ENCODE data around the gene ABHD12.

ABHD12 gene

GRCh38 chr20:25303292-25304024, 87.2 kb downstream of the ABHD12 start:
- DNase-seq (ENCODE audit: low read depth in 1 of 2, low spot score in 1 of 2) = no peak
- no peak overlapping the region for H3K27ac ChIP-seq (replicated peaks)
- H3K27me3 ChIP-seq (ENCODE audit: insufficient read depth, poor library complexity, severe bottlenecking) = no peaks in the 10 kb centered on the region
- TF ChIP-seq GABPA (IDR thresholded peaks at IDR 0.05; ENCODE audit: low read depth) = no peak
- no peak for TF ChIP-seq SPI1 (IDR thresholded peaks at IDR 0.05; ENCODE audit: borderline replicate concordance, low read depth)
- TF ChIP-seq REST (IDR thresholded peaks at IDR 0.05; ENCODE audit: insufficient replicate concordance, low read depth) = no peak
- TF ChIP-seq POLR2AphosphoS5 (IDR thresholded peaks at IDR 0.05; ENCODE audit: low read depth) = no peak
- no peak for TF ChIP-seq CTCF (IDR thresholded peaks at IDR 0.05; ENCODE audit: insufficient read depth, low read length)
- H3K4me3 ChIP-seq (replicated peaks; ENCODE audit: insufficient read depth, low read length) = no peak overlapping the region

GRCh38 chr20:25302596-25302995, 88.0 kb downstream of the ABHD12 start:
- no peaks in the 10 kb centered on the region for H3K27me3 ChIP-seq (ENCODE audit: insufficient read depth, poor library complexity, severe bottlenecking)
- no peak for TF ChIP-seq POLR2AphosphoS5 (IDR thresholded peaks at IDR 0.05; ENCODE audit: low read depth)
- no peak for TF ChIP-seq CTCF (IDR thresholded peaks at IDR 0.05; ENCODE audit: insufficient read depth, low read length)
- no peak for TF ChIP-seq SPI1 (IDR thresholded peaks at IDR 0.05; ENCODE audit: borderline replicate concordance, low read depth)
- TF ChIP-seq GABPA (IDR thresholded peaks at IDR 0.05; ENCODE audit: low read depth) = no peak
- TF ChIP-seq REST (IDR thresholded peaks at IDR 0.05; ENCODE audit: insufficient replicate concordance, low read depth) = no peak
- no peak overlapping the region for H3K4me3 ChIP-seq (replicated peaks; ENCODE audit: insufficient read depth, low read length)
- H3K27ac ChIP-seq (replicated peaks) = no peak overlapping the region
- no peak for DNase-seq (ENCODE audit: low read depth in 1 of 2, low spot score in 1 of 2)

GRCh38 chr20:25301357-25301920, 89.2 kb downstream of the ABHD12 start:
- no peak overlapping the region for H3K27ac ChIP-seq (replicated peaks)
- H3K27me3 ChIP-seq (ENCODE audit: insufficient read depth, poor library complexity, severe bottlenecking) = no peaks in the 10 kb centered on the region
- H3K4me3 ChIP-seq (replicated peaks; ENCODE audit: insufficient read depth, low read length) = no peak overlapping the region
- no peak for DNase-seq (ENCODE audit: low read depth in 1 of 2, low spot score in 1 of 2)
- TF ChIP-seq SPI1 (IDR thresholded peaks at IDR 0.05; ENCODE audit: borderline replicate concordance, low read depth) = no peak
- no peak for TF ChIP-seq CTCF (IDR thresholded peaks at IDR 0.05; ENCODE audit: insufficient read depth, low read length)
